GM21825 (cell line): ENCODE results near the gene DNASE2.
"Not testable (repeated sequence)": the region's sequence is repeated elsewhere in the genome, so short reads cannot be mapped to it uniquely, and the experiment has no call there.

ENCODE experiments used
- ATAC-seq: cut with Tn5 transposase; IDR thresholded peaks from one replicate; pipeline ENCODE4 v1.9.1; 2021; ENCODE audit warnings: mild to moderate bottlenecking, moderate library complexity; ENCODE audit not compliant: unreplicated experiment

The DNASE2 gene

DNA sequence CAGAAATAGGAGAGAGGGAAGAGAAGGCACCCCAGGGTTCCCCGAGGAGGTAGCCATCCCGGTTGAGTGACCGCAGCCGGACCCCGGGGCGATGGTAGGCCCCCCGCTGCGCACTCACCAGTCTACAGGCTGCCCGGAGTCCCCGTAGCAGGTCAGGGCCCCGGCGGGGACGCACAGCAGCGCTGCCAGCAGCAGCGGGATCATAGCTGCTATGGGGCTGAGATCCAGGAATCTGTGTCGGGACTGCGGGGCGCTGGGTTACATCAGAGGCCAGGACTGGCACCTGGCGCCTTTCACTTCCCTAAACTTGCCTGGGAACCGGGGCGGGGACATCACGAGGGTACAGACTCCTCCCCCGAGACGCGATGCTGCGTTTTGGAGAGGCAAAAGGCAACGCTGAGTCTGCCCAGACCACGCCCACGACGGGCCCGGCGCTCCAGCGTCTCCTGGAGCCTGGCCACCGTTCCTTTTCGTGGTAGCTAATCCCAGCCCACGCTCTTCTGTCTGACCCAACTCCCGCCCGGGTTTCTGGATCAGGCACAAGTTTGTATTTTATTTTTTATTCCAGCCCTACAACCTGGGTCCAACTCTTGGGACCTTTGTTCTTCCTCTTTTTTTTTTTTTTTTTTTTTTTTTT is at the start of gene DNASE2:
TSS of gene DNASE2 (minus strand) at position 278 of the 637 bp plus-strand sequence. CDS start at position 204, 74 bp downstream.
- ATAC-seq: peak; percentile 78

DNA sequence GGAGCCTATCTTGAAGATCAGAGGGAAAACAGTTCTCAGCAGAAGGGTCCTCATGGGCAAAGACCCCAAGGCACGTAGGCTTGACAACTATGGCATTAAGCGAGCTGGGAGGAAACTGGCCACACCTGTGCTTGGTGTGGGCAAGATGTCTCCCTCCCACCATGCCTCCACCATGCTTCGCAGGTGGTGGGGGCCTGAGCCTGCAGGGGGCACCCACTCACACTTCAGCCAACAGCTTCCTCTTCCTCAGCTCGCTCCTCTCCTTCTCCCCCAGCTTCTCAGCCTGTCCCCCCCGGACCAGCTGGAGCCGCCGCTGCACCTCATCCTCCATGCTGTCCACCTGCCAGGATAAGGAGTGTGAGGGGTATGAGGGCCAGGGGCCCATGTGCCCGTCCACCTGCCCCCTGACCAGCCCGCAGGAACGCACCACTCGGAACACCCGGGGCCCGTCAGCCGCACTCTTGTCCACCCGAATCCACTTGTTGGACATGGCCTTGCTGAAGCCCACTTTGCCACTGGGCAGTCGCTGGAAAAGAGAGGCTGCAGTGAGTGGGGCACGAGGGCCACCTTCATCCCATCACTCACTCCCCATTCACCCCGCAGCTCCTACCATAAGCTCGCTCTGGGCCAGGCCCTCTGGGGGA is 48.9 kb upstream of the DNASE2 start:
- ATAC-seq: no peak

DNA sequence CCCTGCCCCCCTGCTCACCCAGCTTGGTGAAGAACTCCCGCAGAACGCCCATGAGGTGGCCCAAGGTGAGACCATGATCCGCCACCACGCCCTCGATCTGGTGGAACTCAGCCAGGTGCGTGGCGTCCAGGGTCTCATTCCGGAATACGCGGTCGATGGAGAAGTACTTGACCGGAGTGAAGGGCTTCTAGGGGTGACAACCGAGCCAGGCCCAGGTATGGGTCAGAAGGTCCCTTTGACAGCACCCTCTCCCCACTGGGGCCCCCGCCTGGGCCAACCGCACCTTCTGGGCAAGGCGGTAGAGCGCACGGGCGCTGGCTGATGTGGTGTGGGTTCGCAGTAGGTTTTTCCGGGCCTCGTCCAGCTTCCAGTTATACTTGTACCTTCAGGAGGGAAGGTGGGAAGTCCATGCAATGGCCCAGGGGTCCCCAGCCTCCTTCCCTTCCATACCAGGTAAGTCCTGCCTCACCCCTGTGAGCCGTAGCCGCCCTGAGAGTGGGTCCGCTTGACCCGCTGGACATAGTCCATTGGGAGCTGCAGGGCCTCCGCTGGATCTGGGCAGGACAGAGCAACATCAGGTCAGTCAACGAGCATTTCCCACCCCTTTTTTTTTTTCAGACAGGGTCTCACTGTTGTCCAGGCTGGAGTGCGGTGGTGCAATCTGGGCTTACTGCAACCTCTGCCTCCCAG is 43.5 kb upstream of the DNASE2 start:
- no peak for ATAC-seq

DNA sequence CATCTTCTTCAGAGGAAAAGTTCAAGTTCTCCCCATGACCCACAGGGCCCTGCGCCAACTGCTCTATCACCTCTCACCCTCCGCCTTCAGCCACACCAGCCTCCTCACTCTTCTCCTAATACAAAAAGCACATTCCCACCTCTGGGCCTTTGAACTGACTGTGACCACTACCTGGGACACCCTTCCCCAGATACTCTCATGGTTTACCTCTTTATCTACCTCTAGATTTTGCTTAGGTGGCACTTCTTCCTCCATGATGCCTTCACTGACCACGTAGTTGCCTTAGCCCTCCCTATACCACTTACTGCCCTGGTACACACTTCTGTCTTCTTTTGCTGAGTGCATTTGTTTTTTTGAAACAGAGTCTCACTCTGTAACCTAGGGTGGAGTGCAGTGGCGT is 41.7 kb upstream of the DNASE2 start:
- ATAC-seq: no peak

DNA sequence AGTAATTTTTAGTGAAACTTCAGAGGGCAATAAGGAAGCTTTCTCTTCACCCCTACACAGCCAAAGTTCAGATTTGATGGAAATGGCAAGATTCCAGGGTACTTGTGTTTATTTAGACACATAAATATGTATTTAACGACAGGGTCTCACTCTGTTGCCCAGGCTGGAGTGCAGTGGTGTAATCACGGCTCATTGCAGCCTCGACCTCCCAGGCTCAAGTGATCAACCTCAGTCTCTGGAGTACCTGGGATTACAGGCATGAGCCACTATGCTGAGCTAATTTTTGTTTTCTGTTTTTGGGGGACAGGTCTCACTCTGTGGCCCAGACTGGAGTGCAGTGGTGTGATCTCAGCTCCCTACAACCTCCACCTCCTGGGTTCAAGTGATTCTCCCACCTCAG is 39.8 kb upstream of the DNASE2 start:
- no peak for ATAC-seq

GRCh38 chr19:12918253-12918652 is 37.0 kb upstream of the DNASE2 start:
- ATAC-seq: no peak

- not testable (repeated sequence) for ATAC-seq
Measured at GRCh38 chr19:12915860-12916259, 34.6 kb upstream of the DNASE2 start.

- ATAC-seq: no peak
Measured at GRCh38 chr19:12913851-12914690, 32.8 kb upstream of the DNASE2 start.

DNA sequence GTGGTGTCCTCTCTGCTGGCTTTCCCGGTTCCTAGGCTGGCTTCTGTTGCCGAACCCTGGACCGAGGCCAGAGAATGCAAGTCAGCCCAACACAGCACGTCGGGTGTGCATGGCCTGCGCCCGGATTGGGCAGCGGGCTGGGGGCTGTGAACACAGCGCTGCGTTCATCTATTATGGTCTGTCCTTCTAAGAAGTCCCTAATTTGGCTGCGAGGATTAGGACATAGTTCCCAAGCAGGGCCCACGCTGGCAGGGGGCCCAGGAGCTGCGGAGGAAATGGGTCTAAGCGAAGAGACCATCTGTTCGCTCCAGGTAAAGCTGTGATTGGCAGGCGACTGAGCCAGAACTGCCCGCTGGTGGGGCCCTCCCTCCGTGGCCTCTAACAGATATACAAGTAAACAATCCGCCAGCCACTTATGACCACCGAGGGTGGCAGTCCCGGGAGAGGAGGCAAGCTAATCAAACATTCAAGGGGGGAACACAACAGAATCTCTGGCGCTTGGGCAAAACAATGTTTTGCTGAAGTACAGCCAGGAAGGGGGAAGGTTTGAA is 31.8 kb upstream of the DNASE2 start:
- no peak for ATAC-seq

DNA sequence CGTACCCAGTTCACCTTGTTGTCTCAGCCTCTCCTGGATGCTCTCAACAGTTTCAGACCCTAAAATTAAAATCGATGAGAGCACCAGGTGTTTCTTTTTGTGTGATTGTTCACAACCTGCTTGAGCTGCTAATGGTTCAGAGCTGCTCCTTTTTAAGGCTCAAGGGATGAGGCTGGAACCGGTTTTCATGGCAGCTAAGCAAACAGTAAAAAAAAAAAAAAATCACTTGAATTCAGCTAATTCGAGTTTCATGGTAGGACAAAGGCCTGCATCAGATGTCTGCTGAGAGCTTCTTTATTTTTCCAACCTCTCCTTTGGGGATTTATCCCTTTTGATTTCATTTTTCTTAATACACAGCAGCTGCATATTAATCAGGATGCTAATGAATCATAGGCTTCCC is 31.3 kb upstream of the DNASE2 start:
- no peak for ATAC-seq

GRCh38 chr19:12907166-12907565 is 25.9 kb upstream of the DNASE2 start:
- no peak for ATAC-seq

DNA sequence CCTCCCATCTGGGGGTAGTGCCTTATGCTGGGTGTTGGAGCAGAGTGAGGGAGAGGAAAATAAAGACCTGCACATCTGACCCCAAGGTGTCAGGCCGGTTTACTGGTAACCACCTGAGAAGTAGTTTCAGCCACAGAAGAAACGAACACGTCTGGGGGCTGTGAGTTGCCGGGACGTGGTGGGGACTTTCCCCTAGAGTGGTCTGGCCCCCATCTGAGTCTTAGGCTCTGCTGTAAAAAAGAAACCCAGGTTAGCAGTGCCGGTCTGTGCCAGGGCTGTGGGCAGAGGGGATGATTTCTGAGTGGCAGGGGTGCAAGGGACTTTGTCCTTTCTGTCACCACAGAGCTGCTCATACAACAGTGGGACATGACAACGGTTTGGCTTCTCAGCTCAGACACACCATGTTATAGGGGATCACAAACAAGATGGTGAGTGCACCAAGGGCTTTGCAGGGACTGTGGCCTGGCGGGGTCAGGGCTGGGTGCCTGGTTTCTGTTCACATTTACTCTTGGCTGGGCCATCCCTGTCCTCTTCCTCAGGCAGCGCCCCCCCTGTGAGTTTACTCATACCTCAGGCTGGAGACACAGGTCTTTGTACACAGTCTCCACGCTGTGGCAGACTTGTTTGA is 18.8 kb upstream of the DNASE2 start:
- peak; percentile 61 for ATAC-seq

DNA sequence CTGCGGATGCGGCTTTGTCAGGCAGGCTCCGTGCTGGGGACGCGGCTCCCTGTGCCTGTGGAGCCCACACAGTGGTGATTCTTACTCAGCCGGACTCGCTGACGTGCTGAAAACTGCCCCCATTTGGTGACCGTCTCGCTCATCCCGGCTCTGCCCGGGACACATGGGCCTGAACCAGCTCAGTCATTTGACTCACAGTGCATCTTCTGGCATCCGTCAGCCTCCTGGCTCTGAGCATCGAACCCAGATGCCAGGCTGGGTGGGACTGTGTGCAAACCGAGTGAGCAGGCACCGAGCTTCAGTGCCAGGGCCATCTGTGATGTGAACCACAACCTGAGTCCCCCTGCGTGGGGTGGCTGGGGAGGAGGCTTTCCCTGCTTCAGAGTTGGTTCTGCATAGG is 15.2 kb upstream of the DNASE2 start:
- ATAC-seq: no peak

- ATAC-seq: no peak
Measured at GRCh38 chr19:12893582-12893981, 12.3 kb upstream of the DNASE2 start.

- ATAC-seq: no peak
Measured at GRCh38 chr19:12891553-12892021, 10.3 kb upstream of the DNASE2 start.

GRCh38 chr19:12890787-12891552 is 9.7 kb upstream of the DNASE2 start, which contains the start of gene GCDH:
GCDH (plus strand) TSS chr19:12891160; CDS start chr19:12891305, 145 bp downstream.
- peak; percentile 79 for ATAC-seq

DNA sequence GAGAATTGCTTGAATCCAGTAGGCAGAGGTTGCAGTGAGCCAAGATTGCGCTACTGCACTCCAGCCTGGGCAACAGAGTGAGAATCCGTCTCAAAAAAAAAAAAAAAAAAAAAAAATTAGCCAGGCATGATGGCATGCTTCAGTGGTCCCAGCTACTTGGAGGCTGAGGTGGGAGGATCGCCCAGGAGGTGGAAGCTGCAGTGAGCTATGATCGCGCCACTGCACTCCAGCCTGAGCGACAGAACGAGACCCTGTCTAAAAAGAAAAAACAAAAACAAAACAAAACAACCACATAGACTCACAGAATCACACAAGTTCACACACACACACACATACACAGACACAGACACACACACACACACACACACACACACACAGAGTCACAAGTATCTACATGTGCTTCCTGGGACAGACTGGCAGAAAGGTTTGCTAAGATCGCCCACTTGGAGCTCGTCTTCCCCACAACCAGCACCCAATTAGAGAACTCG is 9.1 kb upstream of the DNASE2 start:
- not testable (repeated sequence) for ATAC-seq

GRCh38 chr19:12888006-12888603 is 6.9 kb upstream of the DNASE2 start:
- ATAC-seq: no peak
